ENCODE measurements around the gene CRCP.
"Not testable (repeated sequence)": the region's sequence is repeated elsewhere in the genome, so short reads cannot be mapped to it uniquely, and the experiment has no call there.

The CRCP gene

DNA sequence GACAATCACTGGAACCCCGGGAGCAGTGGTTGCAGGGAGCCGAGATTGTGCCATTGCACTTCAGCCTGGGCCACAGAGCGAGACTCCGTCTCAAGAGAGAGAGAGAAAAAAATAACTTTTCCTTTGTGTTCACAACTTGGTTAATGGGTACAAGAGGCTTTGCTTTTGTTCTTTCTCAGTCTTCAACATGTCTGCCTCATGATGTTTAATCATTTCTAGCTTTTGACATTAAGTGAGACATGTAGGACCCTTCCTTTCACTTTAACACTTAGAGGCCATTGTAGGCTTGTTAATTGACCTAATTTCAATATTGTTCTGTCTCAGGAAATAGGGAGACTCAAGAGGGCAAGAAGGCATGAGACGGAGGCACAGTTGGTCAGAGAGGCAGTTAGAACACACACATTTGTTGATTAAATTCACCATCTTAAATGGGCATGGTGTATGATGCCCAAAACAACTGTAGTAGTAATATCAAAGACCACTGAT, 9.3 kb upstream of the CRCP start:
- DNase-seq, result no peak

DNA sequence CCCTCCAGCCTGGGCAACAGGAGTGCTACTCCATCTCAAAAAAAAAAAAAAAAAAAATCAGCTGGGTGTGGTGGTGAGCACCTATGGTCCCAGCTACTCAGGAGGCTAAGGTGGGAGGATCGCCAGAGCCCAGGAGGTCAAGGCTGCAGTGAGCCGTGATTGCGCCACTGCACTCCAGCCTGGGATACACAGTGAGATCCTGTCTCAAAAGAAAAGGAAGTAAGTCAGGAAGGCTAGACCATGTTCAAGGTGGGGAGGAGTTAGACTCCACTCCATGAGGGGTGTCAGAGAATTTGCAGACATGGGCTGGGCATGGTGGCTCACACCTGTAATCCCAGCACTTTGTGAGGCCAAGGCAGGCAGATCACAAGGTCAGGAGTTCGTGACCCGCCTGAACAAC, 6.2 kb upstream of the CRCP start:
- DNase-seq, result not testable (repeated sequence)

DNA sequence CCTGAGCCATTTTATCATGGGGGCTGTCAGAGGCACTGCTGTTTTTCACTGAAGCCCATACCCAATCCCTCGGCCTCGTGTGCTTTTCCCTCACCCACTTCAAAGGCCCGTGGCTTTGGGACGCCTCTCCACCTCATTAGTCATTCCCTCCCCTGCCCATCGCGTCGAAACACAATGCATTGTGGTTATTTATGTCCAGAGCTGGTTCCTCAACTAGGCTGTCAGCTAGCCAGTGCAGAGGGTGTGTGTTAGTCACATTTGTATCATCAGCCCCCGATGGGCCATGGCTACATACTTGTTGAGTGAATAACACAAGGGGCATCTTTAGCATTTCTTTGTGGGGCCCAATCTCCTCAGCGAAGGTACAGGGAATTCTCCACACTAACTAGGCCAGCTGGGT, 3.8 kb upstream of the CRCP start:
- no peak for DNase-seq

DNA sequence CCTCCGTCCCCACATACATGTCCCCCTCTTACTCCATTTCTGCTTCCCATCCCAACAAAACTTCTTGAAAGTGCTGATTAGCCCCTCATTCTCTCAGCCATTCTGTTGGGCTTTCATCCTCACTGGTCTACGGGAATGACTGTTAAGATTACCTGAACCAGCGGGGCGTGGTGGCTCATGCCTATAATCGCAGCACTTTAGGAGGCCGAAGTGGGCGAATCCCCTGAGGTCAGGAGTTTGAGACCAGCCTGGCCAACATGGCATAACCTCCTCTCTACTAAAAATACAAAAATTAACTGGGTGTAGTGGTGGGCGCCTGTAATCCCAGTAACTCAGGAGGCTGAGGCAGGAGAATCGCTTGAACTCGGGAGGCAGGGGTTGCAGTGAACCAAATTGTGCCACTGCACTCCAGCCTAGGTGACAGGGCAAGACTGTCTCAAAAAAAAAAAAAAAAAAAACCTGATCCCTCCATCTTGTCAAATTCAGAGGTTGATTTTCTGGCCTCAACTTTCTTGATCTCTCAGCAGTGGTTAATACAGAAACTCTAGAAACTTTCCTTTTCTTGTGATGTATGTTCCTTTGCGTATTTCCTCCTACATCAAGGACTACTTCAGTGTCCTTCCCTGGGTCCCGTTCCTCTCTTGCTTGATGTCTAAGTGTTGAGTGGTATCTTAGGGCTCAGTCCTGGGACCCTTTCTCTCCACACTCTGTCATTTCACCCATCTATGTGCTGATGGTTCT, 2.2 kb downstream of the CRCP start:
- not testable (repeated sequence) for DNase-seq

DNA sequence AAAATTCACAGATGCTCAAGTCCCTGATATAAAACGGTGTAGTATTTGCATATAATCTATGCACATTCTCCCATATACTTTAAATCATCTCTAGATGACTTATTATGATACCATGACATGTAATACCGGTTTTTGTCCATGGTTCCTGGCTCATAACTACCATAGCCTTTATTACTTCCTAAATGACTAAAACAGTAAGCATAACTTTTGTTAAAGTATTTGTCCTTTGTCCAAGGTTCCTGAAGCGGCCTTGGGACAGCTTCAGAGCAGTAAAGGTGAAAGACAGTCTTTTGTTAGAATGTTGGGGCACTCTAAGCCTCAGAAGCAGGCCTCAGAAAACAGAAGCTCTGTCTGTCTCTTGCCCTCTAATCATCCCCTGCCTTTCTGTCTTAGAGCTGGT, 4.0 kb downstream of the CRCP start:
- no peak for DNase-seq

DNA sequence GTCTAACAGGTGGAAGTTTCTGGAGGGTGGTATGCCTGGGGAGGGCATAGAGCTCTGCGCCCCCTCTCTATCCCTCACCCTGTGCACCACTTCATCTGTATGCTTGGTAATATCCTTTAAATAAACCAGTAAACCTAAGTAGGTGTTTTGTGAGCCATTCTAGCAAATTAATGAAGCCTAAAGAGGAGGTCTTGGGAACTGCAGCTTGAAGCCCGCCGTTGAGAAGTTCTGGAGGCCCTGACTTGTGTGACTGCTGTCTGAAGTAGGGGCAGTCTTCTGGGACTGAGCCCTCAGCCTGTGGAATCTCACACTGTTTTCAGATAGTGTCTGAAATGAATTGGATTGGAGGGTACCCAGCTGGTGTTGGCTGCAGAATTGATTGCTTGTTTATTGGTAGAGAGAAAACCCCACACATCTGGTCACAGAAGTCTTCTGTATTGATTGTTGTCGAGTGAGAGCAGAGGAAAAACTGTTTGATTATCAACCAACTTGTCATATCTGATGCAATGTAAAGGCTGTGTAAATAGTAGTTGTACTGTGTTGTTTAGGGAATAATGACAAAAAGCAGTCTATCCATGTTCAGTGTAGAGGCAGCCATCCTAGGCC, 4.7 kb downstream of the CRCP start:
- peak in 1 of 56 donors; percentile 11 for DNase-seq

DNA sequence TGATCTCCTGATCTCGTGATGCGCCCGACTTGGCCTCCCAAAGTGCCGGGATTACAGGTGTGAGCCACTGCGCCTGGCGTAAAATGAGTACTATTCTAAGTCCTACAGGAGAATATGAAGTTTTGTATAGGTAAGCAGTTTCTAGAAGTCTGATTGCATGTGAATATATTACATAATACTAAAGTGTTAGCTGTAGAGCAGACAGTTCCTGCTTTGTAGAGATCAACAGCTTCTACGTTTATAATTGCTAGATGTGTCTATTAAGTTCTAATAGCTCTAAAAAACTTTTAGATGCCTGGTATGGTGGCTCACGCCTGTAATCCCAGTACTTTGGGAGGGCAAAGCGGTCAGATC, 8.5 kb downstream of the CRCP start:
- DNase-seq, result no peak

DNA sequence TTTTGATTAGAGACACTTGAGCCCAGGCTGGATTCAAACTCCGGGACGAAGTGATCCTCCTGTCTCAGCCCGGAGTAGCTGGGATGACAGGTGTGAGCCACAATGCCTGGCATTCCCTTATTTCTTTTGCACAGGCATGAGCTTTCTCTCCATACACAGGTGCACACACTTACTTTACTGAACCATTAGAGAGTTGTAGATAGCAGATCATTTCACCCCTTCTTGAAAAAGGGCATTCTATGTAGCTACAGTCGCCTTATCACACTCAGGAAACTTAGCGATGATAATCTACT, 9.9 kb downstream of the CRCP start:
- DNase-seq, result not testable (repeated sequence)

DNA sequence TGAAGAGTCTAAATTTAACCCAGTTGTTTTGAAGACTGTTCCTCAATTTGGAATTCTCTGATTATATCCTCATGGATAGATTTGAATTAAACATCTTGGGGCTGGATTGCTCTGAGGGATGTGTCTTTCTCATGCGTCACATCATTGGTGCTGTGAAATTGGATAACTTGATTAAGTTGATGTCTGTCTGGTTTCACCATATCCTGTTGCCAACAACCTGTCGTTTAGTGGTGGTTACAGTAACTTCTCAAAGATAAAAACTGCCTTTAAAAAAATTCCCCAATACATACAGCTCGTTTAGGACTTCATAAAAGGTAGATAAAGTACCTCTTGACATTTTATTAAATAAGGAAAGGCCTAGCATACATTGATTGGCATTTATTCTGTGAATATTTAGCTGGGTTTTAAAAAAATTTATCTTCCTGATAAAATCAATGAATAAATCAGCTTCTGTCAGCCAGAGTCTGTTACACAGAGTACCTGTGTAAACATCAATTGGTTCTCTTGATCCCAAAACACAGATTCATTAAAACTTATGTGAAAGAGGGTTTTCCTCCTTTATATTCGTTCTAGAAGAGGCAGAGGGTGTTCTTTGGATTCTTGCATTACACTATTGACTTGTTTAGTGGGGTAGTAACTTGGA, 10.5 kb downstream of the CRCP start:
- DNase-seq, result no peak

DNA sequence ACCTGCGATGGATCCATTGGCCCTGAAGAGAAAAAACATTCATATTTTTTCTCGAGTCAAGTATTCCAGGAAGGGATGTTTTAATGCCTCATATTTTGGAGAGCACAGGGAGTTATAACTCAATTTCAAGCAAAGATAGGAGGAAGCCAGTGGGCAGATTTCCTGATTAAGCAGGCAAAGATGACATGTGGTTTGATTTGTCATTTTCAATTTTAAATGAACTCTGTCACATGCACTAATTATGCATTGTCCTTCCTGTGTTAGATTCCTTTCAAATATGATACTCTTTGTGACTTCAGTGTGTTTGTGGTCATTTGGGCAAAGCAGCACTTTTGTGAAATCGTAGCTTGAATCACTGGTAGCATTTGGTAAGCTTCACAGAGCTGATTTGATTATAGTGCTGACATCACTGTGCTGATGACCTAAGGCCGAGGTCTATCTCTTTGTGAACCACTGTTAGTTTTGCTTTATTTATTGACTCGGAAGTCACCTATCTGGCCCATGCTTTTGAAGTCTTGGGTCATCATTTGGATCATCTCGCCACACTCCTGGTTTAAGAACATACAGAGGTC, 11.2 kb downstream of the CRCP start:
- not testable (repeated sequence) for DNase-seq

DNA sequence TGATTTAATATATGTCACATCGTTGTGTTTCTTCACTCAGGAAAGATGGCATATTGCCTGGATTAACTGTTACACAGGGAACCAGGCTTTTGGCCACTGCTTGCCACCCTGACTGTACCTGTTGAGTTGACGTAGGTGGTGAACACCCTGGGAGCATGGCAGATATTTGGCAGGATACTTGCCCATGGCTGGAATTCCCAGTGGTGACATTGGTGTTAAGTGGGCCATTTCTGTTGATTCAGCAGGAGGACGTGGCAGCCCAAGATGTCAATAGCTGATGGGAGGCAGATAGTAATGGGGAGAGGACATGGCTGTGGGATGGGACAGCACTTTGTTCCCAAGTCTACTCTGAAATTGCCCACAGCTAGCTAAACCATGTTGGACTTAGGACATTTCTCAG, 12.5 kb downstream of the CRCP start:
- DNase-seq, result not testable (repeated sequence)

DNA sequence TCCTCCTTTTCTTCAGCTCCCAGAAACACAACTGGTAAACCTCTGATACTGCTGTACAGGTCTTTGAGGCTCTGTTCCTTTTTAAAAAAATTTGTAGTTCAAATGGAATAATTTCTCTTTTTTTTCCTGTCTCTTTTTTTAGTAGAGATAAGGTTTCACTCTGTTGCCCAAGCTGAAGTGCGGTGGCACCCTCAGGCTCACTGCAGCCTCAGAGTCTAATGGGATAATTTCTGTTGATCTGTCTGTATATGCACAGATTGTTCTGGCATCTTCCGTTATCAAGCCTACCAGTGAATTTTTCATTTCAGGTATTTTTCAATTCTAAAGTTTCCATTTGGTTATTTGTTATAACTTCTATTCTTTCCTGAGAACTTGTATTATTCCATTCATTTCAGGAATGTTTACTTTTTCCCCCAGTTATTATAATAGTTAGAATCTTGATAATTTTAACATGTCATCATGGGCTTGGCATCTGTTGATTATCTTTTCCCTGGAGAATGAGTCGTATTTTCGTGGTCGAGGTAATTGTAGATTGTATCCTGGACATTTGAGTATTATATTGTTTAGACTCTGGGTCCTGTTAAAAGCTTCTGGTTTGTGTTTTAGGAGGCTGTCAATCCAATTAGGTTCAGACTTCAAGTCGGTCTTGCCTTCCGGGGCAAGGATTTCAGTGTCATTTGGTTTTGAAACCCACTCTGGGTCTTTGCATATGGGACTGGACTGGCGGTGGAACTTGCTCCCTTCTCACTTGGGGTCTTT, 24.5 kb downstream of the CRCP start:
- no peak for DNase-seq

DNA sequence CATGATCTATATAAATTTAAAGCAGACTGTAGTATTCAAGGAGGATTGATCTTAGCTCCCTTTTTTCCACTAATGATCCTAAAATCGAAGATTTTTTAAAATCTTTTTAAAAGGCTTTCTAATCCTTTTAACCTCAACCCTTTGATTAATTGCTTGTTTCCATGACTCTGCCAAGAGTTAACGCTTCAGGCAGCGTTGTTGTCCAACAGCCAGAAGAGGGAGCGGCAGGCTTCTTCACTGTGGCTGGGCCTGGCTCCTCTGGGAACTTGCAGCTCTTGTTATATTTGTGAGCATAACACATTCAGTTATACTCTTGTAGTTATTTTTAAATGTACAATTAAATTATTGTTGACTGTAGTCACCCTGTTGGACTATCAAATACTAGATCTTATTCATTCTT, 26.3 kb downstream of the CRCP start:
- DNase-seq, result peak in 41 of 56 donors; percentile 1 to 72 (median 28)

DNA sequence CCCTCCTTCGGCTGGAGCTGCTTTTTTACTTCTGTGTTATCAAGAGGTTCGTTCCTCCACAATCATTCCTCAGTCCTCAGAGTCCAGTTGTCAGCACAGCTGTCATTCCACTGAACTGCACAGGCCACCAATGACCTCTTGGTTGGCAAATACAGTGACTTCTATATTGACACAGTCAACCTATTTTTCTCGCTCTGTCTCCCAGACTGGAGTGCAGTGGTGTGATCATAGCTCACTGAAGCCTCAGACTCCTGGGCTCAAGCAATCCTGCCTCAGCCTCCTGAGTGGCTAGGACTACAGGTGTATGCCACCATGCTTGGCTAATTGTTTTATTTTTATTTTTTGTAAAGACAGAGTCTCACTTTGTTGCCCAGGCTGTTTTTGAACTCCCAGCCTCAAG, 27.7 kb downstream of the CRCP start:
- no peak for DNase-seq

DNA sequence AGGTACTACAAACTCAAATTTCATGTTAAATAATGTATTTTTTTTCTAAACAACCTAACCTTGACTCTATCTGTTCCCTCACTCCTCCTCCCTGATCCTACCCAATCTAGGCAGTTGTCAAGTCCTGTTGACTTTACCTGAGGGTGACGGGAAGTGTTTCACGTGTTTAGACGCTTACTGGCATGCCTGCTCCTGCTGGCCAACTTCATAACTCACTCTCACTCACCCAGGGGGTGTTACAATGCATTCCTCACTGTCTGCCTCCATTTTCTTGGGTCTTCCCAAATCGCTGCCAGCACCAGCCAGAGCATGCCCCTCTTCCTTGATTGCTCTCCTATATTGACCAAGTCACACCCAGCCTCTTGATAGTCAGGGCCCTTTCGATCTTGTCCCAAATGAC, 28.3 kb downstream of the CRCP start:
- DNase-seq, result no peak

DNA sequence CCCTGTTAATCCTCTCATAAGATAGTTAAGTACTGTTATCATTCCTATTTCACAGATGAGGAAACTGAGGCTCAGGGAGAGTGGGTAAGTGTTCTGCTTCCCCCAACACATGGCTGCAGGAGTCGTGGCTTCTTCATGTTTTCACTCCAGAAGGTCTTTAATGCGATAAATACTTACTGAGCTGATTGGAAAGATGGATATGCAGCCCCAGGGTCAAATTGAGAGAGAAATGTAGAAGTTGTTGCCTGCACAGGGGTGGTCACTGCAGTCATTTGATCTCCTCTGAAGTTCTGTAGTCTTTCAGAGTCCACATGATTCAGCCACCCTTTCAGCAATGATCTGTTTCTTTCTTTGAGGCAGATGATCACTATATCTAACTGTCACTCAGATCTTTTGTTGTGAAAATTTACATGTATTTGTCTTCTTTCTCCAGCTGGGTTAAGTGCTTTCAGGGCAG, 29.3 kb downstream of the CRCP start:
- DNase-seq, result no peak

DNA sequence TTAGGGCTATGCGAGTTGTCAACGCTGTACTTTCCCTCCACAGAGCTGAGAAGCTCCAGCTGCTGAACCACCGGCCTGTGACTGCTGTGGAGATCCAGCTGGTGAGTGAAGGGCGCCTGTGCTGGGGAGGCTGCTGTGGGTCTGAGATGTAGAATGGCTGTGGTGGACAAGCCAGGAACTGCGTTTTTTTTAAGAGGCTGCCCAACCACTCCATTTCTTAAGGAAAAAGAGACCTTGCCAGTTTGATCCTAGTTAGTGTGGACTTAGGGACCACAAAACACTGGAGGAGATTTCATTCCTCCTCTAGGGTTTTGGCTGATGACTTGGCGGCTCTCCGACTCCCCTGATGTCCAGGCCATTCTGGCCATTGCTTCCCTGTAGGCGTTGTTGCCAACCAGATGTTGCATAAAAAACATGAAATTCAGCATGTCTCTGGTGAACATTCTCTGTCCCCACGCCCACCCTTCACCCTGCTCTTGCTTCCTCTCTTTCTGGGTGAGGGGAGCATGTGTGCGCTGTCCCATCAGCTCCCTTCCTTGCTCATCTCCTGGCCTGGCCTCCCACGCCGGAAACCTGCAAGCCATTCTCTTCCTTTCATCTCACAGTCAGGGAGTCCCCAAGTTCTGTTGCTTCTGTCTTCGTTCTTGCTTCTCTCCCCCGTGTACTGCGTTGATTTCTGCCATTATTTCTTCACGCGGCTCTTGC, 30.9 kb downstream of the CRCP start:
- DNase-seq, result no peak

DNA sequence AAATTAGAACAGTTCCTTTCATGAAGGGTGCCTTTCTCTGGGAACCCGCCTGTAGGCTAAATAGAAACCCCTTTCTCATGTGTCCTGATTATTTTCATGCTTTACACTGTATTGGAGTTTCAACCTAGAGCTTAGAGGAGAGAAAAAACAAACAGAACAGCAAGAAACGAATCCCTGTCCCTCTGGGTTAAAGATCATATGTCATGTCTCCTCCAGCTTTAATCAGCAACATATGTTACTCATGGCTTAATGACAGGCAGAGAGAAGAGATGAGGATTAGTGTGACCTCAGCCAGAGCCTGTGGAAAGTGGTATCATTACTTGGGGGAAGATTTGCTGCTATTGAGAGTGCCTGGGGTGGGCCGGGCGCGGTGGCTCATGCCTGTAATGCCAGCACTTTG, 32.1 kb downstream of the CRCP start:
- no peak for DNase-seq

DNA sequence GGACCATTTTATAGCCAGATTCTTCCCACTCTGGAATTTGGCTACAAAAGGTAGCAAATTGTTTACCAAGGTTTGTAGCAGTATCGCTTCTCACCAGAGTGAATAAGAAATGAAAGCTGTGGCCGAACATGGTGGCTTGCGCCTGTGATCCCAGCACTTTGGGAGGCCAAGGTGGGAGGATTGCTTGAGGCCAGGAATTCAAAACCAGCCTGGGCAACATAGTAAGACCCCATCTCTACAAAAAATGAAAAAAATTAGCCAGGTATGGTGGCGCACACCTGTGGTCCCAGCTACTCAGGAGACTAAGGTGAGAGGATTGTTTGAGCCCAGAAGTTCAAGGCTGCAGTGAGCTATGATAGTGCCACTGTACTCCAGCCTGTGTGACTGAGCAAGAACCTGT, 33.0 kb downstream of the CRCP start:
- not testable (repeated sequence) for DNase-seq

DNA sequence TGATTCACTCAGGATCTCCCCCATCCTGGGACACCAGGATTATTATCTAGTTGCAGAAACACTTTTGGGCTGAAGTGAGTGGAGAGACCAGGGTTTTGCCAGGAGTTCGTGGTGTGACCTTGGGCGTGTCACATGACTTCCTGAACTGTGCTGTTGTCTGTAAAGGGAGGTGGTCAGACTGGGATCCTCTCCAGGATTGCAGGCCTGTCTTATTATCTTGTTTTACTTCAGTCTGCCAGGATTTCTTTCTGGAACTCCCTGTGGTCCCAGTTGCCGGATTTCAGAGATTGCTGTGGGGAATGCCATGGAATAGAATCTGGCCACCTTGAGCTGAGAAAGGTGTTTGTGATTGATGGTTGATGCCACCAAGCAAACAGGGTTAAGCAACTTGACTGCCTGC, 35.8 kb downstream of the CRCP start:
- DNase-seq, result peak in 2 of 56 donors; percentile 15 to 19

Data from amygdala (tissue), 56 donors.